Stimulated activated CD4-positive, alpha-beta T cell treated with anti-CD3 and anti-CD28 coated beads, Interleukin-4, amount 100 ng/mL, for 48 hours (primary cell): ENCODE measurements around the gene TAGAP.

ENCODE experiments used
- DNase-seq, 2 donors: peaks; one replicate each; pipeline ENCODE4 v3.0.0-alpha.2; 2020; ENCODE audit warnings: low read depth in 2 of 2

TAGAP gene

GRCh38 chr6:159044899-159045727, at the start of gene TAGAP:
TSS of gene TAGAP (minus strand) at chr6:159044991. CDS start at chr6:159044146, 845 bp downstream.
- DNase-seq: peak; percentile 66 to 77

- DNase-seq: no peak
Observed at GRCh38 chr6:159093609-159094443, 49.0 kb upstream of the TAGAP start.

GRCh38 chr6:159092631-159093030, 47.8 kb upstream of the TAGAP start:
- DNase-seq: no peak

- no peak for DNase-seq
Observed at GRCh38 chr6:159090530-159091480, 46.0 kb upstream of the TAGAP start.

- no peak for DNase-seq
Observed at GRCh38 chr6:159089909-159090308, 45.1 kb upstream of the TAGAP start.

GRCh38 chr6:159089443-159089842, 44.7 kb upstream of the TAGAP start:
- no peak for DNase-seq

- no peak for DNase-seq
Observed at GRCh38 chr6:159086033-159086618, 41.3 kb upstream of the TAGAP start.

GRCh38 chr6:159085396-159085895, 40.7 kb upstream of the TAGAP start:
- DNase-seq: no peak

- no peak for DNase-seq
Observed at GRCh38 chr6:159084493-159085091, 39.8 kb upstream of the TAGAP start.

- DNase-seq: no peak
Observed at GRCh38 chr6:159083146-159083545, 38.4 kb upstream of the TAGAP start.

- no peak for DNase-seq
Observed at GRCh38 chr6:159082039-159082815, 37.4 kb upstream of the TAGAP start.

GRCh38 chr6:159080217-159080976, 35.6 kb upstream of the TAGAP start:
- no peak for DNase-seq

- DNase-seq: no peak
Observed at GRCh38 chr6:159079367-159079766, 34.6 kb upstream of the TAGAP start.

- no peak for DNase-seq
Observed at GRCh38 chr6:159077123-159077522, 32.3 kb upstream of the TAGAP start.

- DNase-seq: no peak
Observed at GRCh38 chr6:159075506-159076228, 30.9 kb upstream of the TAGAP start.

GRCh38 chr6:159074876-159075275, 30.1 kb upstream of the TAGAP start:
- DNase-seq: no peak

GRCh38 chr6:159074120-159074684, 29.4 kb upstream of the TAGAP start:
- no peak for DNase-seq
